B cell (primary cell): ENCODE results near the gene NRG2. TPM values are rescaled to one million over a fixed set of nuclear protein-coding genes. Genes with fewer than 3 reads are reported as not detected.

Experiments used
- ATAC-seq: fragments of 200-7000 bp; cut with Tn5 transposase; one replicate; pipeline ENCODE4 v1.10.0; 2021; ENCODE audit warnings: low read depth, mild to moderate bottlenecking, moderate number of reproducible peaks, moderate library complexity
- CTCF ChIA-PET: fragments of 350-600 bp; sonication (Branson Sonifier 250); formaldehyde crosslinking; loops from one replicate; lab custom pipeline; 2021; ENCODE audit warnings: antibody characterized with exemption, inconsistent platforms; lab: Charles Lee
- POLR2A ChIA-PET: fragments of 350-600 bp; sonication (Branson Sonifier 250); formaldehyde crosslinking; loops from one replicate; lab custom pipeline; 2021; ENCODE audit warnings: antibody characterized with exemption; lab: Charles Lee
- DNase-seq: peaks from one replicate; pipeline ENCODE4 v3.0.0; 2013
- H2AFZ ChIP-seq: 2 replicates; pipeline ENCODE4 v1.6.1; 2012; ENCODE audit warnings: mild to moderate bottlenecking, low read depth, low read length; ENCODE audit not compliant: insufficient read depth, poor library complexity, severe bottlenecking
- H3K27ac ChIP-seq, 2 donors: 1 replicate in 1 of 2; 2 replicates in 1 of 2; pipeline ENCODE4 v1.5.1; 2012 to 2013; ENCODE audit warnings: low read length in 2 of 2, mild to moderate bottlenecking in 2 of 2, moderate library complexity in 1 of 2
- H3K27me3 ChIP-seq, 4 experiments: fragments of 200-600 bp in 1 of 4; sonication (generic) in 1 of 4; replicated peaks in 1 of 4; 1 replicate in 2 of 4; 2 replicates in 2 of 4; pipeline versions ENCODE4 v1.6.1 to v1.7.0; 2013 to 2016; ENCODE audit warnings: low read length in 3 of 4, mild to moderate bottlenecking in 2 of 4, mixed read lengths in 1 of 4, moderate library complexity in 1 of 4; ENCODE audit not compliant: insufficient read depth in 4 of 4, control insufficient read depth in 3 of 4; ENCODE audit errors: control extremely low read depth in 1 of 4
- H3K36me3 ChIP-seq, 2 experiments: replicated peaks in 1 of 2; 1 replicate in 1 of 2; 2 replicates in 1 of 2; pipeline versions ENCODE4 v1.6.1 to v1.7.1; 2013; ENCODE audit warnings: low read length in 1 of 2; ENCODE audit not compliant: insufficient read depth in 2 of 2, control insufficient read depth in 1 of 2; ENCODE audit errors: control extremely low read depth in 1 of 2, extremely low read depth in 1 of 2
- H3K4me1 ChIP-seq, 2 donors: fragments of 200-600 bp in 1 of 2; sonication (generic) in 1 of 2; 1 replicate in 1 of 2; 2 replicates in 1 of 2; pipeline versions ENCODE4 v1.5.1 to v1.6.1; 2013 to 2017; ENCODE audit warnings: low read length in 2 of 2; ENCODE audit not compliant: control insufficient read depth in 2 of 2, insufficient read depth in 2 of 2
- H3K4me2 ChIP-seq: replicated peaks from 2 replicates; pipeline ENCODE3; 2012; ENCODE audit warnings: mild to moderate bottlenecking, low read depth, low read length; ENCODE audit not compliant: poor library complexity, severe bottlenecking
- H3K4me3 ChIP-seq, 5 experiments: fragments of 200-600 bp in 1 of 5; sonication (generic) in 1 of 5; 1 replicate in 3 of 5; 2 replicates in 2 of 5; pipeline versions ENCODE4 v1.5.1 to v1.7.0; 2011 to 2016; ENCODE audit warnings: low read length in 4 of 5, mild to moderate bottlenecking in 4 of 5, low read depth in 2 of 5, control low read depth in 1 of 5, moderate library complexity in 1 of 5; ENCODE audit not compliant: insufficient read depth in 1 of 5; ENCODE audit errors: control extremely low read depth in 1 of 5, extremely low read depth in 1 of 5
- H3K79me2 ChIP-seq: fragments of 200-600 bp; sonication (generic); one replicate; pipeline ENCODE4 v1.6.0; 2016; ENCODE audit warnings: low read length; ENCODE audit not compliant: control insufficient read depth, insufficient read depth
- H3K9ac ChIP-seq: fragments of 200-600 bp; sonication (generic); 2 replicates; pipeline ENCODE4 v1.6.1; 2017; ENCODE audit warnings: mild to moderate bottlenecking, low read length, moderate library complexity
- H3K9me3 ChIP-seq, 3 donors: one replicate each; pipeline versions ENCODE4 v1.6.1 to v1.7.1; 2013; ENCODE audit warnings: low read length in 2 of 3; ENCODE audit not compliant: control insufficient read depth in 2 of 3, insufficient read depth in 1 of 3; ENCODE audit errors: control extremely low read depth in 1 of 3
- H4K20me1 ChIP-seq: 2 replicates; pipeline ENCODE4 v1.6.0; 2012; ENCODE audit warnings: mild to moderate bottlenecking, low read length; ENCODE audit not compliant: insufficient read depth, control insufficient read depth, poor library complexity, severe bottlenecking
- H3K27ac Mint-ChIP-seq: one replicate; pipeline ENCODE4 v1.8.0; 2021; ENCODE audit warnings: mixed read lengths
- H3K27me3 Mint-ChIP-seq: one replicate; pipeline ENCODE4 v1.8.0; 2021; ENCODE audit warnings: mixed read lengths
- H3K4me1 Mint-ChIP-seq: one replicate; pipeline ENCODE4 v1.8.0; 2021; ENCODE audit warnings: mixed read lengths
- H3K4me3 Mint-ChIP-seq: one replicate; pipeline ENCODE4 v1.8.0; 2021; ENCODE audit warnings: mixed read lengths
- H3K9me3 Mint-ChIP-seq: one replicate; pipeline ENCODE4 v1.8.0; 2022; ENCODE audit warnings: mixed read lengths; ENCODE audit not compliant: insufficient read depth
- CTCF ChIP-seq: fragments of 200-600 bp; IDR thresholded peaks from one replicate; pipeline ENCODE4 v1.8.0; 2022; ENCODE audit warnings: antibody characterized with exemption, mild to moderate bottlenecking
- EZH2 ChIP-seq: IDR thresholded peaks from 2 replicates; pipeline ENCODE4 v1.6.1; 2012; ENCODE audit warnings: borderline replicate concordance, low read depth, mild to moderate bottlenecking, moderate library complexity, low read length; ENCODE audit not compliant: insufficient read depth, poor library complexity, severe bottlenecking
- WGBS: methylation state at CpG from one replicate; pipeline ENCODE4 v1.1.5; 2013; ENCODE audit warnings: missing lambda C conversion rate; ENCODE audit not compliant: insufficient coverage; 5-methylcytosine and 5-hydroxymethylcytosine counted together
- intact Hi-C: fragments of 100-400 bp; cut with micrococcal nuclease; formaldehyde crosslinking; loops from one replicate; pipeline ENCODE4 v1.10.0; 2022
- polyA plus RNA-seq: library from polyadenylated mRNA; depleted of rRNA; stranded (reverse); fragments of >200 nt; gene quantifications from 2 replicates; pipeline ENCODE4 v1.2.3, GENCODE V29; 2012
- total RNA-seq, 2 donors: library from RNA; stranded (reverse); fragments of 120-200 nt in 1 of 2; gene quantifications; 1 replicate in 1 of 2; 2 replicates in 1 of 2; pipeline versions ENCODE4 v1.2.3 to v1.2.4, GENCODE V29; 2013 to 2022

Gene NRG2
- total and polyA plus RNA-seq, 2 donors (not counting 1 experiment from before 2014, with no cell fraction given): 0.13 to 0.15 TPM

GRCh38 chr5:139956342-139956741, 86.8 kb downstream of the NRG2 start:
- Mint-ChIP-seq H3K9me3 (no peaks in the 10 kb centered on the region), H3K4me1 (no peaks in the 10 kb centered on the region), H3K4me3 (no peak overlapping the region), H3K27ac (no peak overlapping the region), H3K27me3 (peaks cover 38% of the 10 kb centered on the region)
- H3K9ac ChIP-seq: no peak overlapping the region
- ChIA-PET CTCF (interaction anchor here (0.6 to 3.2 kb wide), 5 partner anchors 13 to 172 kb away, joined by 3 to 30 read pairs (median 4); no protein-coding TSS in a partner anchor), POLR2A (no interaction called here)
- H2AFZ ChIP-seq: no peak overlapping the region
- 87% methylated on average over 4 of the region's 4 CpGs for WGBS
- H3K9me3 ChIP-seq: peaks cover 0 to 3% (median 0%) of the 10 kb centered on the region in 3 donors
- no peaks in the 10 kb centered on the region for H4K20me1 ChIP-seq
- no peak for TF ChIP-seq CTCF
- TF ChIP-seq EZH2: no peak
- H3K27ac ChIP-seq: no peak overlapping the region
- H3K79me2 ChIP-seq: no peaks in the 10 kb centered on the region
- ATAC-seq (no peak), DNase-seq (no peak)
- no peaks in the 10 kb centered on the region for H3K4me1 ChIP-seq
- peaks cover 0 to 9% (median 2%) of the 10 kb centered on the region in 4 experiments for H3K27me3 ChIP-seq
- intact Hi-C loops: no loop called here
- no peak overlapping the region for H3K4me2 ChIP-seq
- H3K36me3 ChIP-seq: no peaks in the 10 kb centered on the region
- H3K4me3 ChIP-seq: no peak overlapping the region

- H2AFZ ChIP-seq: no peak overlapping the region
- peaks cover 0 to 8% (median 3%) of the 10 kb centered on the region in 4 experiments for H3K27me3 ChIP-seq
- H3K4me3 Mint-ChIP-seq: no peak overlapping the region
- no peaks in the 10 kb centered on the region for H3K36me3 ChIP-seq
- no peaks in the 10 kb centered on the region for H3K4me1 ChIP-seq
- intact Hi-C loops: no loop called here
- 86% methylated on average over 2 of the region's 5 CpGs for WGBS
- peaks cover 43% of the 10 kb centered on the region for H3K27me3 Mint-ChIP-seq
- no peaks in the 10 kb centered on the region for H3K79me2 ChIP-seq
- H3K9me3 Mint-ChIP-seq: no peaks in the 10 kb centered on the region
- no peak overlapping the region for H3K4me2 ChIP-seq
- DNase-seq (no peak), ATAC-seq (no peak)
- no peaks in the 10 kb centered on the region for H4K20me1 ChIP-seq
- H3K27ac Mint-ChIP-seq: no peak overlapping the region
- H3K9ac ChIP-seq: no peak overlapping the region
- peaks cover 0 to 3% (median 0%) of the 10 kb centered on the region in 3 donors for H3K9me3 ChIP-seq
- H3K27ac ChIP-seq: no peak overlapping the region
- H3K4me1 Mint-ChIP-seq: no peaks in the 10 kb centered on the region
- CTCF ChIA-PET: interaction anchor here (2.4 to 3.2 kb wide), 2 partner anchors 13 to 168 kb away, joined by 6 to 30 read pairs; no protein-coding TSS in a partner anchor
- TF ChIP-seq CTCF (no peak), EZH2 (no peak)
- no peak overlapping the region for H3K4me3 ChIP-seq
- POLR2A ChIA-PET: no interaction called here
These were observed 87.4 kb downstream of the NRG2 start for GRCh38 chr5:139955616-139956273.
